ENCODE results near the gene SAE1. TPM values are rescaled to one million over a fixed set of nuclear protein-coding genes. Genes with fewer than 3 reads are reported as not detected.

SAE1 gene
- total and polyA plus RNA-seq, 12 donors: 19.0 to 77.6 (median 49.7) TPM

GRCh38 chr19:47146920-47147319 is 16.3 kb downstream of the SAE1 start:
- TF ChIP-seq CTCF (IDR thresholded peaks at IDR 0.05) (no peak), POLR2A (IDR thresholded peaks at IDR 0.05) (no peak)
- 91 to 98% (median 94%) methylated on average over 2 of the region's 2 CpGs for WGBS, 4 donors
- Histone ChIP-seq H3K27ac (no peak overlapping the region), H3K4me3 (no peak overlapping the region), H3K36me3 (replicated peaks in 1 of 2) (peaks cover 0 to 51% of the 10 kb centered on the region in 2 donors), H3K9me3 (replicated peaks in 1 of 3) (no peaks in the 10 kb centered on the region), H3K27me3 (no peaks in the 10 kb centered on the region), H3K4me1 (replicated peaks in 1 of 2) (peaks cover 0 to 2% of the 10 kb centered on the region in 2 donors)
- DNase-seq: no peak
- intact Hi-C loops (cut with DNase I): loop anchor here in 1 of 2 donors (5.0 kb wide), 2 partner anchors 60 to 100 kb away; no protein-coding TSS in a partner anchor

DNA sequence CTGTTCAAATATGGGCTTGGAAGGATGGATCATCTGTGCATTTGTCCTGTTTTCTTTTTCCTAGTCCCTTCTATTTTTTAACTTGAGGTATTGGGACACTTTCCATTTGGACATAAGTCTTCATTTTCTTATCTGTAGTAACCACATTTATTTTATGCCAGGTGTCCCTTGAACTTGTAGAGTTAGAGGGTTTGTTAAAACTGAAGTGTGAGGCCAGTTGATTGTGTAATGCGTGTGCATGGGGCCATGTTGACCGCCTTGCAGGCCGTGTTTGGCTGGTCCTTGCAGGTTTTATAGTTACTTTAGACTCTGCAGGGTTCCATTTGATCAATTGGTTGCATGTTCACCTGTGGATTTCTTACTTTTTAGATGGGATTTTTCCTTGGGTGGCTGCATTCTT is 21.0 kb downstream of the SAE1 start:
- no peak overlapping the region for H3K27ac ChIP-seq
- H3K4me3 ChIP-seq: no peak overlapping the region
- H3K36me3 ChIP-seq (replicated peaks in 1 of 2): peaks cover 0 to 42% of the 10 kb centered on the region in 2 donors
- WGBS, 4 donors: 92 to 98% (median 96%) methylated on average over 3 of the region's 3 CpGs
- intact Hi-C loops (cut with DNase I): no loop called here
- H3K4me1 ChIP-seq (replicated peaks in 1 of 2): peaks cover 0 to 6% of the 10 kb centered on the region in 2 donors
- DNase-seq: no peak
- TF ChIP-seq POLR2A (IDR thresholded peaks at IDR 0.05) (no peak), CTCF (IDR thresholded peaks at IDR 0.05) (no peak)
- no peaks in the 10 kb centered on the region for H3K9me3 ChIP-seq (replicated peaks in 1 of 3)
- H3K27me3 ChIP-seq: no peaks in the 10 kb centered on the region

GRCh38 chr19:47152205-47152604 is 21.6 kb downstream of the SAE1 start:
- H3K4me1 ChIP-seq (replicated peaks in 1 of 2): peaks cover 2 to 12% of the 10 kb centered on the region in 2 donors
- no peak for TF ChIP-seq CTCF (IDR thresholded peaks at IDR 0.05)
- TF ChIP-seq POLR2A (IDR thresholded peaks at IDR 0.05): no peak
- intact Hi-C loops (cut with DNase I): no loop called here
- no peak overlapping the region for H3K4me3 ChIP-seq
- no peak for DNase-seq
- no peaks in the 10 kb centered on the region for H3K9me3 ChIP-seq (replicated peaks in 1 of 3)
- no peak overlapping the region for H3K27ac ChIP-seq
- 30 to 59% (median 46%) methylated on average over 1 of the region's 1 CpG for WGBS, 4 donors
- H3K27me3 ChIP-seq: no peaks in the 10 kb centered on the region
- H3K36me3 ChIP-seq (replicated peaks in 1 of 2): peaks cover 0 to 42% of the 10 kb centered on the region in 2 donors

DNA sequence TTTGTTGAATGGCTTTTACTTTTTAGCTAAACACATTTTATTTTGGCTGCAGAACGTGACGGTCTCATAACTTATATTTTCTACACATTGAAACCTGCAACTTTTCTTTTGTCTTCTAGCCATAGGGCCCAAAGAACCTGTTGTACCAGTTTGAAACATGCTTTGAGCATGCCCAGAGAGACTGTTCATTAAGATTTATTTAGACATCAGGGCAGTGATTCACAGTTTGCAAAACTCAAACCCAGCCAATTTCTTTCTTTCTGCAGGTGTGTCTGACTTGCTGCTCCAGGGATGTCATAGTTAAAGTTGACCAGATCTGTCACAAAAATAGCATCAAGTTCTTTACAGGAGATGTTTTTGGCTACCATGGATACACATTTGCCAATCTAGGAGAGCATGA is 22.0 kb downstream of the SAE1 start:
- Histone ChIP-seq H3K4me3 (no peak overlapping the region), H3K27me3 (no peaks in the 10 kb centered on the region), H3K4me1 (replicated peaks in 1 of 2) (peaks cover 7 to 16% of the 10 kb centered on the region in 2 donors), H3K27ac (no peak overlapping the region), H3K9me3 (replicated peaks in 1 of 3) (no peaks in the 10 kb centered on the region), H3K36me3 (replicated peaks in 1 of 2) (peaks cover 0 to 42% of the 10 kb centered on the region in 2 donors)
- no peak for TF ChIP-seq CTCF (IDR thresholded peaks at IDR 0.05)
- TF ChIP-seq POLR2A (IDR thresholded peaks at IDR 0.05): no peak
- intact Hi-C loops (cut with DNase I): no loop called here
- 86 to 91% (median 86%) methylated on average over 2 of the region's 2 CpGs for WGBS, 4 donors
- no peak for DNase-seq
